Activated CD8-positive, alpha-beta T cell treated with anti-CD3 and anti-CD28 coated beads, Interleukin-2, amount 10 ng/mL, durations not matched to agents 7 days and 5 days (primary cell): ENCODE data around the gene PRR35. TPM values are rescaled to one million over a fixed set of nuclear protein-coding genes. Genes with fewer than 3 reads are reported as not detected.

Source experiments
- ATAC-seq: fragments of 150-1000 bp; cut with Tn5 transposase; one replicate; pipeline ENCODE4 v1.10.0; 2021; ENCODE audit warnings: moderate library complexity
- CTCF ChIA-PET: fragments of 350-600 bp; sonication (Branson Sonifier 250); formaldehyde crosslinking; loops from one replicate; lab custom pipeline; 2021; ENCODE audit warnings: antibody characterized with exemption; lab: Charles Lee
- POLR2A ChIA-PET: fragments of 350-600 bp; sonication (Branson Sonifier 250); formaldehyde crosslinking; loops from one replicate; lab custom pipeline; 2021; ENCODE audit warnings: antibody characterized with exemption; lab: Charles Lee
- DNase-seq: peaks from one replicate; pipeline ENCODE4 v3.0.0-alpha.2; 2020
- H3K27ac Mint-ChIP-seq: one replicate; pipeline ENCODE4 v1.8.0; 2021; ENCODE audit warnings: mild to moderate bottlenecking, mixed read lengths
- H3K27me3 Mint-ChIP-seq: one replicate; pipeline ENCODE4 v1.8.0; 2021; ENCODE audit warnings: low read depth, mixed read lengths
- H3K36me3 Mint-ChIP-seq: one replicate; pipeline ENCODE4 v1.8.0; 2021; ENCODE audit warnings: low read depth, mixed read lengths
- H3K4me1 Mint-ChIP-seq: one replicate; pipeline ENCODE4 v1.8.0; 2021; ENCODE audit warnings: low read depth, mixed read lengths
- H3K4me3 Mint-ChIP-seq: one replicate; pipeline ENCODE4 v1.8.0; 2021; ENCODE audit warnings: mild to moderate bottlenecking, mixed read lengths
- H3K9me3 Mint-ChIP-seq: one replicate; pipeline ENCODE4 v1.8.0; 2022; ENCODE audit warnings: mixed read lengths; ENCODE audit not compliant: insufficient read depth
- total RNA-seq, 2 experiments: library from RNA; stranded (reverse); gene quantifications; one replicate each; pipeline ENCODE4 v1.2.3, GENCODE V29; 2021

PRR35 gene
- total RNA-seq, 2 experiments from 2014 or later = not detected

GRCh38 chr16:554640-555365 lies 5.4 kb upstream of the PRR35 start:
- Mint-ChIP-seq H3K27me3 (peaks cover 7% of the 10 kb centered on the region), H3K9me3 (no peaks in the 10 kb centered on the region), H3K4me3 (no peak overlapping the region), H3K27ac (no peak overlapping the region), H3K36me3 (no peaks in the 10 kb centered on the region), H3K4me1 (no peaks in the 10 kb centered on the region)
- ChIA-PET CTCF (no interaction called here), POLR2A (interaction anchor here (0.6 kb wide), 1 partner anchor 16 kb away, joined by 3 read pairs; no protein-coding TSS in a partner anchor)
- DNase-seq (no peak), ATAC-seq (no peak)

GRCh38 chr16:555528-556473 lies 4.4 kb upstream of the PRR35 start:
- no peak for DNase-seq

DNA sequence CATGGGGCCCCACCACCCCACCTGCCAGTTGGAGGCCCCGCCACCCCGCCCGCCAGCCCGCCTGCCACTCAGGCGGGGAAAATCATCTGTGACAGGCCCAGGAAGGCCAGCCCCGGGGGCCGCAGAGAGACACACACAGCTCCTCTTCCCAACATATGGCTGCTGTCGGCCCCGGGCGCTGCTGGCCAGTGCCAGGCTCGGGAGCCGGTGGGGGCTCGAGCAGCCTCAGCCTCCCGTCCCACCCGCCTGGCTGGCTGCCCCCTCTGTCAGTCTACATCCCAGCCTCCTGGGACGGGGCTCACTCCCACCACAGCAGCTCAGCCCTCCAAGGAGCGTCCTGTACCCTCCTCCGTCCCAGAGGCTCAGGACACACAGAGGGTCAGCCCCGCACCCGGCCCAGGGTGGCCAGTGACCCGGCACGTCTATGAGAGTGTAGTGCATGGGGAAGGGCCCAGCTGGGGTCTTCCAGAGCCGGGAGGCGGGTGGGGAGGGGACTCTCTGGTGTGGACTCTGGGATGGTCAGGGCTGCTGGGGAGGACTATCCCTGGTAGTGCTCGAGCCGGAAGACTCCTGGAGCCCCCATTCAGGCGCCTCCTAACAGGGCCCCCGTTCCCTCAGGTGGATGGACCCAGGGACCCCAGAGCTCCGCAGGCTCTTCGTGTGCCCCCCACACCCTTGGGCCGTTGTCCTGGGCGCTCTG lies 3.6 kb upstream of the PRR35 start:
- Mint-ChIP-seq H3K4me3 (no peak overlapping the region), H3K27me3 (peaks cover 9% of the 10 kb centered on the region), H3K9me3 (no peaks in the 10 kb centered on the region), H3K27ac (no peak overlapping the region), H3K4me1 (no peaks in the 10 kb centered on the region), H3K36me3 (no peaks in the 10 kb centered on the region)
- POLR2A ChIA-PET = interaction anchor here (0.6 kb wide), 1 partner anchor 64 kb away, joined by 3 read pairs; no protein-coding TSS in a partner anchor
- CTCF ChIA-PET = no interaction called here
- DNase-seq (no peak), ATAC-seq (no peak)

More at GRCh38 chr16:555528-556473, 4.4 kb upstream of the PRR35 start:
- no peaks in the 10 kb centered on the region for H3K36me3 Mint-ChIP-seq
- POLR2A ChIA-PET = interaction anchor here (0.6 kb wide), 2 partner anchors 15 to 65 kb away, joined by 3 read pairs; no protein-coding TSS in a partner anchor
- H3K4me1 Mint-ChIP-seq = no peaks in the 10 kb centered on the region
- CTCF ChIA-PET = no interaction called here
- no peak overlapping the region for H3K27ac Mint-ChIP-seq
- peaks cover 7% of the 10 kb centered on the region for H3K27me3 Mint-ChIP-seq
- H3K9me3 Mint-ChIP-seq = no peaks in the 10 kb centered on the region
- no peak overlapping the region for H3K4me3 Mint-ChIP-seq
- no peak for ATAC-seq

DNA sequence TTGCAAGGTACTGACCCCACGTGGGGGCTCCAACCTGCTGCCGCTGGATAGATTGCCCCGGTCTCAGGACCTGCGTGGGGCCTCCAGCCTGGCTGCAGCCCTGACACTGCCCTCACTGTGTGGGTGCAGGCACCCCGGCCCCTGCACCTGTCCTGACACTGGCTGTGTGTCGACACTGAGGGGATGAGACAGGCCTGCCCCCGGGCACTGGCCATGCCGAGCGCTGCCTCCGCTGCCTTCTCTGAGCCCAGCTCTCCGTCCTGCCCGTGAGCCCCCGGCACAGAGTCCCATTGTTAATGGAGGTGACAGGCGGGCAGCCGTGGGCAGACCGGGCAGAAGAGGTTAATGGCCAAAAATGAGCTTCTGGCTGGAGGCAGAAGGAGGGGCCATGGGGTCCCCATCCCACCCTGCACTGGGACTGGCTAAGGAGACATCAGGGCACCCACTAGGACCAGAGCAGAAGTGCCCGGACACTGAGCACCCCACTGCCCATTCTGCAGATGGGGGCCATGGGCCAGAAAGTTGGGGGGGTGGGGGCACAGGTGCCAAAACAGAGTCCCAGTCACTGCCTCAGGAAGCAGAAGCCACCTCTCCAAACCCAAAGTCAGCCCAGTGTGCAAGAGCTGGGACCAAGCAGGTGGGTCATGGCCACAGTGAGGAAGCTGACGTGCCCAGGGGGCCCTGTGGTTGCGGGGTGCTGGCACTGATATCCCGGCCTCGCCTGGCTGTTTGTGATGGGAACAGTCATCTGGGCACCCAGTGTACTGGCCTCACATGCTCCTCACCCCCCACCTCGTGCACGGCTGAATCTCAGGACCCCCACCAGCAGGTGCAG lies 2.5 kb upstream of the PRR35 start:
- Mint-ChIP-seq H3K9me3 (no peaks in the 10 kb centered on the region), H3K4me3 (no peak overlapping the region), H3K27me3 (peaks cover 12% of the 10 kb centered on the region), H3K27ac (no peak overlapping the region), H3K4me1 (no peaks in the 10 kb centered on the region), H3K36me3 (no peaks in the 10 kb centered on the region)
- POLR2A ChIA-PET = interaction anchor here (1.8 kb wide), 1 partner anchor 9 kb away, joined by 3 read pairs; the partner anchor contains the start of gene NHLRC4
- no peak for DNase-seq
- no peak for ATAC-seq
- CTCF ChIA-PET = no interaction called here

DNA sequence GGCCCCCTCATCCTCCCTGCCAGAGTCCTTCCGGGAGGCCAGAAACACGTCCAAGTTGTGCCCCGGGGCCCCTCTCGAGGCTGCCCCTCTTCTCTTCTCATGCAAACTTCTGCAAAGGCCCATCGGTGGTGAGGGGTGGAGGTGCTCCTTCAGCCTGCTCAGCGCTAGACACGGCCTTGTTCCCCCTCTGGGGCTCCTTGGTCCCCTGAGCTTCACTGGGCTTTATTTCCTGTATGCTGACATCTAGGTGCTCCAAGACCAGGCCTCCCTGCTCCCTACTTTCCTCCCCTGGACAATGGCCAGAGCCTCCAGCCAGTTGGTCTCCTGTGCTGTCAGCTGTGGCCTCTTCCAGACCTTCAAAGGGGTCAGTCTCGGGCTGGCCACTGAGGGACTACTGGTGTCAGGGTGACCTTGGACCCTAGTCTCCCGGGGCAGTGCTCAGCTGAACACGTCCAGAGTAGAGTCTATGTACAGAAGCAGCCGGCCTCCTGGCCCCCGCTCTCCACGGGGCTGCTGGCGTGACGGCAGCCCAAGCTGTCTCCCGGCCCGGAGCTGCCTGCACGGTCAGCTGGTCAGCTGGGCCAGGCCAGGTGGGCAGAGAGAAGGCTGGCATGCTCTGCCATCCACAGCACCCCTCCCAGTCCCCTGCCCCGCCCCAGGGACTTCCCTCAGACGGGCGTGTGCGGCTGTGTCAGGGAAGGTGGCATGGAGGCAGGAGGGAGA lies 1.7 kb upstream of the PRR35 start:
- ATAC-seq (no peak), DNase-seq (no peak)
- no peak overlapping the region for H3K27ac Mint-ChIP-seq

DNA sequence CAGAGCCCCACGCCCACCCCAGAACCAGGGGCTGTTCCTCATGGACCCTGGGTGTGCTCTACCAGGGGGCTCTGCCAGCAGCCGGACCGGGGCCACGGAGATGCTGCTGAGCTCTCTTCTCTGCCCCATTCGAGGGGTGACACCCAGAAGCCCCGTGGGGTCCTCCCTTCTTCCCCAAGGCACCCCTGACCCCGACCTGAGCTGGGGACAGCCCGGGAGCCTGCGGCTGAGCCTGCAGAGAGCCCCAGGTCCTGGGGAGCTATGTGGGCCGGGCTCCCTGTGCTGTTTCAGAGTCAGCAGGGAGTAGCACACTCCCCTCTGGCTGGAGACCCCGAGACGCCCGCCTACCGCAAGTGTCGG lies 1.2 kb upstream of the PRR35 start:
- ATAC-seq (no peak), DNase-seq (no peak)
- Mint-ChIP-seq H3K4me1 (no peaks in the 10 kb centered on the region), H3K9me3 (no peaks in the 10 kb centered on the region), H3K27me3 (peaks cover 12% of the 10 kb centered on the region), H3K36me3 (no peaks in the 10 kb centered on the region), H3K4me3 (no peak overlapping the region), H3K27ac (no peak overlapping the region)
- ChIA-PET POLR2A (interaction anchor here (1.8 kb wide), 1 partner anchor 8 kb away, joined by 3 read pairs; the partner anchor contains the start of gene NHLRC4), CTCF (interaction anchor here (1.2 kb wide), 1 partner anchor 9 kb away, joined by 3 read pairs; no protein-coding TSS in a partner anchor)

More for the DNA sequence above, 1.7 kb upstream of the PRR35 start:
- Mint-ChIP-seq H3K27me3 (peaks cover 12% of the 10 kb centered on the region), H3K9me3 (no peaks in the 10 kb centered on the region), H3K4me1 (no peaks in the 10 kb centered on the region), H3K4me3 (no peak overlapping the region), H3K36me3 (no peaks in the 10 kb centered on the region)
- POLR2A ChIA-PET = interaction anchor here (1.8 kb wide), 1 partner anchor 8 kb away, joined by 3 read pairs; the partner anchor contains the start of gene NHLRC4
- CTCF ChIA-PET = interaction anchor here (1.2 kb wide), 1 partner anchor 10 kb away, joined by 3 read pairs; no protein-coding TSS in a partner anchor

DNA sequence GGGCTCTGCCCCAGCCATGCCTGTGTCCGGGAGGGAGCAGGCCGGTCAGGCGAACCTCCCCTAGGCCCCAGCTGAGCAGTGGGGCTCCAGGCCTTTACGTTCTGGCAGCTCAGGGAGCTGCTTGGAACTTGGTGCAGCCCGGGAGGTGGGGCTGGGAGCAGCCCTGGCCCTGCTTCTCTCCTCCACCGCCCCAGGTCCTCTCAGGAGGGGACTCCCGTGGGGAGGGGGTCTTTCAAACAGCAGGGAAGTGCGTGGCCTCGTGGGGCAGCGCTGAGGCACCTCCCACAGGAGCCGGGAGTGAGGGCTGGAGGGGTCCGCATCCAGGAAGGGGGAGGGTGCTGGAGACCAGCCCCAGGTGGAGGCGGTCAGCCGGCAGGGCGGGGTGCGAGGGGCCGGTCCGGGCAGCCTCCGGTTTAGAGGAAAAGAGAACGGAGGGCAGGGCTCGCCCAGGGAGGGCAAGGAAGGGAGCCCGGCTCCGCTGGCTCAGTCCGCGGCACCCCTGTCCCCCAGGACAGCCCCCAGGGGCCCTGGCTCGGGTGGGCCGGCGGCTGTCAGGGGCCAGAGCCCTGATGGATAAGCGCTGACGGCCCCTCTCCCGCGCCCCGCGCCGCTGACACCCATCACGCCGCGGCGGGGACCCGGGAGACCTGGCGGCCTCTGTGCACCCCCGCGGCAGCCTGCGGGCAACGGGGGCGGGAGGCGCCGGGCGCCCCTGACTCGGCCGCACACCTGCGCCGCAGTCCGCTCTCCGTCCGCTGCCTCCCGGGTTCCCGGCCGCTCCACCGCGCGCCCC lies 587 bp upstream of the PRR35 start:
- CTCF ChIA-PET = interaction anchor here (1.2 kb wide), 1 partner anchor 9 kb away, joined by 3 read pairs; no protein-coding TSS in a partner anchor
- ATAC-seq = no peak
- Mint-ChIP-seq H3K27me3 (peaks cover 12% of the 10 kb centered on the region), H3K27ac (no peak overlapping the region), H3K9me3 (no peaks in the 10 kb centered on the region), H3K36me3 (no peaks in the 10 kb centered on the region), H3K4me3 (no peak overlapping the region), H3K4me1 (no peaks in the 10 kb centered on the region)
- DNase-seq = no peak
- POLR2A ChIA-PET = no interaction called here

DNA sequence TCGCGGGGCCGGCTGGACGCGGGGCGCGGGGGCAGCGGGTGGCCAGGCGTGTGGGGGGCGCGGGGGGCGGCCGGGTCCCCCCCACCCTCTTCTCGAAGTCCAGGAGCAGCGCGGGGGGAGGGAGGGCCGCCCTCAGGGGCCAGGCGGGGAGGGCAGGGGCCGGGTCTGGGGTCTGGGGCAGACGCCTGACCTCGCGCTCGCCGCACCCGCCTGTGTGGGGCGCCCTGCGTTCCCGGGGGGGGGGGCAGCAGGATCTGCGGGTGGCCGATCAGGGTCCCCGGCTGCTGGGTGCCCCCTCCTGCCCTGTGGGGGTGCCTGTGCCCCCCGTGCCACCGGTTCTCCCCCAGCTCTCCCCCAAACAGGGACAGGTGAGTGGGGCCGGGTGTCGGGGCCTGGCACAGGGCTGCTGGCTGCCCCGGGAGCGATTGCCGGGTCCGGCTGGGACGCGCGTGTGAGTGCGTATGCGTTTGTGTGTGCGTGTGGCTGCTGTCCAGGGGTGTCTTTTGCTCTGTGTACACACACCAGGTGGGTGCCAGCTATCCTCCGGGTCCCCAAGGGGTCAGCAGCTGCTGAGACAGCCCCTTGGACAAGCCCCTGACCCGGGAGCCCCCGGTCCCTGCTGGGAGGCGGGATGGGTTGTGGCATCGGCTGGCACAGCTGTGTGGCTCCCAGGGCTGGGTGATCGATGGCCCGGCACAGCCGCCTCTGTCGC lies 663 bp downstream of the PRR35 start:
- Mint-ChIP-seq H3K9me3 (no peaks in the 10 kb centered on the region), H3K27ac (no peak overlapping the region)

DNA sequence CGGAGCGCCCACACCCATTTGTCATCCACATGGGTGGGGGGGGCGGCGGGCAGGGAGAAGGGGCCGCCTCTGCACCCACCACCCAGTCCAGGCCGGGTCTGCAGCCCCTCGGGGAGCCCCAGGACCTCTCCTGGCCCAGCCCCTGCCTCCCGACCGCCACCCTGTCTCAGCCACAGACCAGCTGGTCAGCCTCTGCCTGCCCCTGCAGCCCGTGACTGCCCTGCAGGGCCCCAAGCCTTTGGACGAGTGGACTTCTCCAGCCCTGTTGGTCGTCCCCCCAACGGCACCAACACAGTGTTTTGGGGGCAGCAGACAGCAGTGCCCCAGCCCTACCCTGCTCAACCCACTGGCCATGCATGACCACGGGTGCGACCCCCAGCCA lies 1.2 kb downstream of the PRR35 start:
- no peaks in the 10 kb centered on the region for H3K36me3 Mint-ChIP-seq
- H3K27ac Mint-ChIP-seq = no peak overlapping the region

More for the DNA sequence above, 663 bp downstream of the PRR35 start:
- Mint-ChIP-seq H3K4me1 (no peaks in the 10 kb centered on the region), H3K4me3 (no peak overlapping the region), H3K27me3 (peaks cover 12% of the 10 kb centered on the region), H3K36me3 (no peaks in the 10 kb centered on the region)
- POLR2A ChIA-PET = no interaction called here
- CTCF ChIA-PET = no interaction called here
- no peak for DNase-seq
- no peak for ATAC-seq

More for the DNA sequence above, 1.2 kb downstream of the PRR35 start:
- H3K9me3 Mint-ChIP-seq = no peaks in the 10 kb centered on the region
- ATAC-seq (no peak), DNase-seq (no peak)
- H3K27me3 Mint-ChIP-seq = peaks cover 12% of the 10 kb centered on the region
- ChIA-PET POLR2A (no interaction called here), CTCF (no interaction called here)
- no peak overlapping the region for H3K4me3 Mint-ChIP-seq
- peaks cover 2% of the 10 kb centered on the region for H3K4me1 Mint-ChIP-seq
